Cardiac muscle cell (in vitro differentiated cells and primary cell): ENCODE data around the gene SNX27. TPM values are rescaled to one million over a fixed set of nuclear protein-coding genes. Genes with fewer than 3 reads are reported as not detected.

Source experiments
- DNase-seq, 2 donors: peaks; one replicate each; pipeline versions ENCODE4 v3.0.0 to v3.0.0-alpha.2; 2010 to 2017; ENCODE audit warnings: low read depth in 1 of 2, low spot score in 1 of 2
- H3K27ac ChIP-seq: fragments of 200-600 bp; sonication (generic); 2 replicates; pipeline ENCODE4 v1.5.1; 2016
- H3K27me3 ChIP-seq: fragments of 200-600 bp; sonication (generic); 2 replicates; pipeline ENCODE4 v1.6.0; 2016; ENCODE audit warnings: control low read depth
- H3K36me3 ChIP-seq: fragments of 200-600 bp; sonication (generic); 2 replicates; pipeline ENCODE4 v1.5.1; 2016; ENCODE audit warnings: control low read depth
- H3K4me1 ChIP-seq: fragments of 200-600 bp; sonication (generic); 2 replicates; pipeline ENCODE4 v1.8.1; 2017; ENCODE audit warnings: low read depth, mild to moderate bottlenecking, mixed run types
- H3K4me3 ChIP-seq: fragments of 200-600 bp; sonication (generic); 2 replicates; pipeline ENCODE4 v1.5.1; 2016; ENCODE audit warnings: mild to moderate bottlenecking
- H3K9me3 ChIP-seq: fragments of 200-600 bp; sonication (generic); 2 replicates; pipeline ENCODE4 v1.5.1; 2017; ENCODE audit warnings: low read depth, mild to moderate bottlenecking, control low read depth
- polyA plus RNA-seq: library from polyadenylated mRNA; unstranded; fragments of >200 nt; fragmentation: Nextera tagmentation; extraction: Ambion mirVana; gene quantifications from 2 replicates; pipeline ENCODE4 v1.2.1, GENCODE V29; 2016
- total RNA-seq: library from RNA; depleted of rRNA; stranded (reverse); fragments of >200 nt; gene quantifications from 2 replicates; pipeline ENCODE4 v1.2.3, GENCODE V29; 2016
- TF ChIP-seq, protein P1 (sequence below): IDR thresholded peaks from 2 replicates; pipeline ENCODE4 v1.5.1; 2012; ENCODE audit warnings: low read depth, mild to moderate bottlenecking, low read length

SNX27 gene
- total and polyA plus RNA-seq, 2 experiments from 2014 or later: 24.4 to 34.5 TPM

DNA sequence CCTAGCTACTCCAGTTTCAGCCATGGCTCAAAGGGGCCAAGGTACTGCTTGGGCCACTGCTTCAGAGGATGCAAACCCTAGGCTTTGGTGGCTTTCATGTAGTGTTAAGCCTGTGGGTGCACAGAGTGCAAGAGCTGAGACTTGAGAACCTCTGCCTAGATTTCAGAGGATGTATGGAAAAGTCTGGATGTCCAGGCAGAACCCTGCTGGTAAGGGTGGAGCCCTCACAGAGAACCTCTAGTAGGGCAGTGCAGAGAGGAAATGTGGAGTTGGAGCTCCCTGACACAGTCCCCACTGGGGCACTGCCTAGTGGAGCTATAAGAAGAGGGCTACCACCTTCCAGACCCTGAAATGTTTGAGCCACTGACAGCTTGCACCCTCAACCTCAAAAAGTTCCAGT lies 125.6 kb downstream of the SNX27 start:
- no peak for DNase-seq
- H3K4me1 ChIP-seq: no peaks in the 10 kb centered on the region
- TF ChIP-seq, protein P1, sequence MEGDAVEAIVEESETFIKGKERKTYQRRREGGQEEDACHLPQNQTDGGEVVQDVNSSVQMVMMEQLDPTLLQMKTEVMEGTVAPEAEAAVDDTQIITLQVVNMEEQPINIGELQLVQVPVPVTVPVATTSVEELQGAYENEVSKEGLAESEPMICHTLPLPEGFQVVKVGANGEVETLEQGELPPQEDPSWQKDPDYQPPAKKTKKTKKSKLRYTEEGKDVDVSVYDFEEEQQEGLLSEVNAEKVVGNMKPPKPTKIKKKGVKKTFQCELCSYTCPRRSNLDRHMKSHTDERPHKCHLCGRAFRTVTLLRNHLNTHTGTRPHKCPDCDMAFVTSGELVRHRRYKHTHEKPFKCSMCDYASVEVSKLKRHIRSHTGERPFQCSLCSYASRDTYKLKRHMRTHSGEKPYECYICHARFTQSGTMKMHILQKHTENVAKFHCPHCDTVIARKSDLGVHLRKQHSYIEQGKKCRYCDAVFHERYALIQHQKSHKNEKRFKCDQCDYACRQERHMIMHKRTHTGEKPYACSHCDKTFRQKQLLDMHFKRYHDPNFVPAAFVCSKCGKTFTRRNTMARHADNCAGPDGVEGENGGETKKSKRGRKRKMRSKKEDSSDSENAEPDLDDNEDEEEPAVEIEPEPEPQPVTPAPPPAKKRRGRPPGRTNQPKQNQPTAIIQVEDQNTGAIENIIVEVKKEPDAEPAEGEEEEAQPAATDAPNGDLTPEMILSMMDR: no peak
- H3K36me3 ChIP-seq: no peaks in the 10 kb centered on the region
- H3K27ac ChIP-seq: no peak overlapping the region
- H3K9me3 ChIP-seq: no peaks in the 10 kb centered on the region
- peaks cover 11% of the 10 kb centered on the region for H3K27me3 ChIP-seq
- H3K4me3 ChIP-seq: no peak overlapping the region

DNA sequence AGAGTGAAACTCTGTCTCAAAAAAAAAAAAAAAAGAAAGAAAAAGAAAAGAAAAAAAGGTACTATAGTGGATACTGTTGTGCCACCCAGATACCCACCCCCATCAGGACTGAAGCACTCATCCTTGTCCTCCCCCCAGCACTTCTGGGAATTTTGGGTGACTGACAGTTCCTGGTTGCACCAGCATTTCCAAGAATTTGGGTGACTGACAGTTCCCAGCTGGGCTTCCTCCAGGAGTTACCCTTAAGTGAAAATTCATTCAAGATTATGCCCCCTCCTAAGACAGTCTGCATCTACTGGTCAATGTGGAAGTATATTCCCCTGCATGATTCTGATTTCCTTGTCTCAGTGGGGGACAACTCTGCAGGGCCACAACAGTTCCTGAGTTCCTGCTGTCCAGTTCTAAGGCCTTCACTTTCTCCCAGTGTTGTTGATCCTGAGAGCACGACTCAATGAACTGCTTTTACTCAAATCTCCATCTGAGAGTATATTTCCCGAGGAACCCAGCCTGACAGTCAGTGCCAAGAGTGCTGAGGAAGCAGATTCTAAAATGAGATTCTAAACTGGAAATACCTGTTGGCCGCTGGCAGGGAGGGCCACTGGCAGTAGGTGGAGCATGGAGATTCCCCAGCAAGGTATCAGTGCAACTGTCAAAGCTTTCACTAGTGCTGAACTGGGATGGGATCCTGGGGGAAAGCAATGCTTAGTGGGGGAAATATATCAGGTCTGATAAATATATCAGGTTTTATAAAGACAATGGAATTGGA lies 127.9 kb downstream of the SNX27 start:
- no peaks in the 10 kb centered on the region for H3K4me1 ChIP-seq
- no peaks in the 10 kb centered on the region for H3K9me3 ChIP-seq
- TF ChIP-seq, protein P1: no peak
- no peak for DNase-seq
- H3K4me3 ChIP-seq: no peak overlapping the region
- peaks cover 30% of the 10 kb centered on the region for H3K27me3 ChIP-seq
- no peak overlapping the region for H3K27ac ChIP-seq
- H3K36me3 ChIP-seq: no peaks in the 10 kb centered on the region

DNA sequence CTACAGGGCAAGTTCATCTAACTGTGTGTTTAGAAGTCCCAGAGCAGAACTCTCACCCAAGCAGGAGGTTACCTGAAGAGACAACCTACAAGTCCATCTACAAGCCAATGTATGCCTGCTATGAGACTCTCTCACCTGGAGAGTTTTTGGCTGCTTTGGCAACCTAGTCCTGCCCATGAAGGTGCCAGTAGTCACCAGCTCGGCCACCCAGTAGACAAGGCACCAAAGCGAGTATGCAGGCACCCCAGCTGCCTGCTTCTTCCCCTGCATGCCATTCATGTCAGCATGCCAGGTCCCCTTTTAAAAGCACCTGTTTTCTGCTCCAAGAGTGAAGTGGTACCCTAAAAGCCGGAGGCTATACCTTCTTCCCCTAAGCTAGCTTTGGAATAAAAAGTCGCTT lies 129.7 kb downstream of the SNX27 start:
- peaks cover 40% of the 10 kb centered on the region for H3K27me3 ChIP-seq
- no peak overlapping the region for H3K4me3 ChIP-seq
- H3K9me3 ChIP-seq: no peaks in the 10 kb centered on the region
- no peaks in the 10 kb centered on the region for H3K36me3 ChIP-seq
- no peak for DNase-seq
- no peak overlapping the region for H3K27ac ChIP-seq
- TF ChIP-seq, protein P1: no peak
- no peaks in the 10 kb centered on the region for H3K4me1 ChIP-seq

Other genes starting within 250 kb of the SNX27 start
- gene SELENBP1, start 239.3 kb upstream of the SNX27 start, total RNA-seq: 47.1 and 73.5 TPM in 2 replicates
- gene SELENBP1, start 239.3 kb upstream of the SNX27 start, polyA plus RNA-seq: 43.6 and 69.0 TPM in 2 replicates
- gene PSMB4, start 212.5 kb upstream of the SNX27 start, total RNA-seq: 220 and 354 TPM in 2 replicates
- 71.1 and 104 TPM in 2 replicates for gene PSMB4, start 212.5 kb upstream of the SNX27 start, polyA plus RNA-seq
- 29.0 and 48.6 TPM in 2 replicates for gene POGZ, start 152.6 kb upstream of the SNX27 start, total RNA-seq
- 30.8 and 35.1 TPM in 2 replicates for gene POGZ, start 152.6 kb upstream of the SNX27 start, polyA plus RNA-seq
- 4.3 and 4.9 TPM in 2 replicates for gene CGN, start 100.7 kb upstream of the SNX27 start, total RNA-seq
- gene CGN, start 100.7 kb upstream of the SNX27 start, polyA plus RNA-seq: 1.2 and 2.0 TPM in 2 replicates
- 7.0 TPM in 2 replicates for gene TUFT1, start 71.7 kb upstream of the SNX27 start, total RNA-seq
- 7.7 and 9.0 TPM in 2 replicates for gene TUFT1, start 71.7 kb upstream of the SNX27 start, polyA plus RNA-seq
- gene CELF3, start 104.8 kb downstream of the SNX27 start, total RNA-seq: 0.14 and 0.42 TPM in 2 replicates
- not detected in 2 replicates for gene CELF3, start 104.8 kb downstream of the SNX27 start, polyA plus RNA-seq
- not detected in 2 replicates for gene RIIAD1, start 109.5 kb downstream of the SNX27 start, total RNA-seq
- 1.1 TPM in 1 of 2 replicates, not detected in the other for gene RIIAD1, start 109.5 kb downstream of the SNX27 start, polyA plus RNA-seq
- 91.0 and 103 TPM in 2 replicates for gene MRPL9, start 151.4 kb downstream of the SNX27 start, total RNA-seq
- gene MRPL9, start 151.4 kb downstream of the SNX27 start, polyA plus RNA-seq: 107 and 108 TPM in 2 replicates
- gene TDRKH, start 178.4 kb downstream of the SNX27 start, total RNA-seq: 7.8 and 13.5 TPM in 2 replicates
- 12.9 and 14.6 TPM in 2 replicates for gene TDRKH, start 178.4 kb downstream of the SNX27 start, polyA plus RNA-seq
- gene LINGO4, start 193.4 kb downstream of the SNX27 start, total RNA-seq: not detected in 2 replicates
- gene LINGO4, start 193.4 kb downstream of the SNX27 start, polyA plus RNA-seq: not detected in 2 replicates
- gene RORC, start 219.8 kb downstream of the SNX27 start, total RNA-seq: not detected in 2 replicates
- not detected in 2 replicates for gene RORC, start 219.8 kb downstream of the SNX27 start, polyA plus RNA-seq
- gene C2CD4D, start 227.8 kb downstream of the SNX27 start, total RNA-seq: not detected in 2 replicates
- 0.41 and 0.44 TPM in 2 replicates for gene C2CD4D, start 227.8 kb downstream of the SNX27 start, polyA plus RNA-seq
- not detected in 2 replicates for gene THEM5, start 241.7 kb downstream of the SNX27 start, total RNA-seq
- not detected in 2 replicates for gene THEM5, start 241.7 kb downstream of the SNX27 start, polyA plus RNA-seq